ENCODE measurements around the gene UBA1.

Gene UBA1

DNA sequence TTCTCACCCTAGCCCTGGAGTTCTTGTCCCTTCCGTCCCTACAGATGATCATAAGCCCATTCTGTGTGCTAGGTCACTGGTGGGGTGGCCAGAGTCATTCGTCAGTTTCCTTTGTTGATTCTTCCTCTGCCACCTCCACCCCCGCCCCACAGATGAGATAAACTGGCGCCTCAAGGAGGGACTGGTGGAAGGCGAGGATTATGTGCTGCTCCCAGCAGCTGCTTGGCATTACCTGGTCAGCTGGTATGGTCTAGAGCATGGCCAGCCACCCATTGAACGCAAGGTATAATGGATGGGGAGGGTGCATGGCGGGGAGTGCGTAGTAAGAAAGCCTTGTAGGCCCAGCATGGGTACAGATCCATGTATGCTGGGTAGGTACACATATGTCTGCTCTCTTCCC lies 45.6 kb downstream of the UBA1 start:
- TF ChIP-seq, protein P1, sequence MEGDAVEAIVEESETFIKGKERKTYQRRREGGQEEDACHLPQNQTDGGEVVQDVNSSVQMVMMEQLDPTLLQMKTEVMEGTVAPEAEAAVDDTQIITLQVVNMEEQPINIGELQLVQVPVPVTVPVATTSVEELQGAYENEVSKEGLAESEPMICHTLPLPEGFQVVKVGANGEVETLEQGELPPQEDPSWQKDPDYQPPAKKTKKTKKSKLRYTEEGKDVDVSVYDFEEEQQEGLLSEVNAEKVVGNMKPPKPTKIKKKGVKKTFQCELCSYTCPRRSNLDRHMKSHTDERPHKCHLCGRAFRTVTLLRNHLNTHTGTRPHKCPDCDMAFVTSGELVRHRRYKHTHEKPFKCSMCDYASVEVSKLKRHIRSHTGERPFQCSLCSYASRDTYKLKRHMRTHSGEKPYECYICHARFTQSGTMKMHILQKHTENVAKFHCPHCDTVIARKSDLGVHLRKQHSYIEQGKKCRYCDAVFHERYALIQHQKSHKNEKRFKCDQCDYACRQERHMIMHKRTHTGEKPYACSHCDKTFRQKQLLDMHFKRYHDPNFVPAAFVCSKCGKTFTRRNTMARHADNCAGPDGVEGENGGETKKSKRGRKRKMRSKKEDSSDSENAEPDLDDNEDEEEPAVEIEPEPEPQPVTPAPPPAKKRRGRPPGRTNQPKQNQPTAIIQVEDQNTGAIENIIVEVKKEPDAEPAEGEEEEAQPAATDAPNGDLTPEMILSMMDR (IDR thresholded peaks at IDR 0.05; ENCODE audit: control extremely low read depth, extremely low read depth, low read depth, missing control alignments): no peak
- ChIA-PET POLR2A (no interaction called here), CTCF (no interaction called here)
- DNase-seq (ENCODE audit: extremely low spot score): no peak

DNA sequence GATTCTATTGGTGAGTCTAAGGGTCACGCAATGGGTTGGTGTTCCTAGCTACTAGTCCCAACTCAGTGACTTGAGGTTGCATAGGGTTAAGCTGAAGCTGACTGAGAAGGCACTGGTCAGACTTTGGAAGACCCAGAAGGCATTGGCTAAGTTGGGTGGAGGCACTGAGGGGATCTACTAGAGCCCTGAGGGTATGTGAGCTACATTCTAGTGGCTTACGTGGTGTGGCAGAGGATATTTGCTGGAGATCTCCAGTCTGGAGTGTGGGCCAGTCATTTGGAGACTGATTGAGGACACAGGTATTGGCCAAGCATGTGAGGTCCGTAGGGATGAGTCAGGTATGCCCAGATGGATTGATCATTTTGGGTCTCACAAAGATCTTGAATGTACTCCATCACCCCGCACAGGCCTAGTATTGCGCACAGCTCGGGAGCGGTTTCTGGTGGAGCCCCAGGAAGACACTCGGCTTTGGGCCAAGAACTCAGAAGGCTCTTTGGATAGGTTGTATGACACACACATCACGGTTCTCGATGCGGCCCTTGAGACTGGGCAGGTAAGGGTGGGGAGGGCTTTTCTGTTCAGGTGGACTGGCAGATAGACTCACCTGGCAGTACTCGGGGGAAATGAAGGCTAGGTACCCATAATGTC lies 46.4 kb downstream of the UBA1 start:
- ChIA-PET CTCF (no interaction called here), POLR2A (interaction anchor here (0.8 kb wide), 1 partner anchor 235 kb away, joined by 3 read pairs; no protein-coding TSS in a partner anchor)
- DNase-seq (ENCODE audit: extremely low spot score): no peak
- TF ChIP-seq, protein P1 (IDR thresholded peaks at IDR 0.05; ENCODE audit: control extremely low read depth, extremely low read depth, low read depth, missing control alignments): no peak

DNA sequence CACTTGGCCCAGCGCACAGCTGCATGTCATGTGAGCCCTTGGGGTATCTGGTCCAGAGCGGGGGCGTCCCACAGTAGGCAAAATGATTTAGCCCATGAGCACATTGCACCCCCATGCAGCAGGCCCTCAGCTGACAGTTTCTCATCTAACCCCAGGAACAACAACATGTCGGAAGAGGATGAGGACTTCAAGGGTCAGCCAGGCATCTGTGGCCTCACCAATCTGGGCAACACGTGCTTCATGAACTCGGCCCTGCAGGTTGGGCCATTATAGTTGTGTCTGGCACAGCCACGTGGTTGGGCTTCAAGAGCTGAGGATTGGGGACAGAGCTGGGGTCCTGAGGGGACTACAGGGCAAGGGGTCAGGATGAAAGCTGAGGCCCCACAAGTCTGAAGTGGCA lies 47.0 kb downstream of the UBA1 start:
- ChIA-PET POLR2A (interaction anchor here (0.8 kb wide), 1 partner anchor 235 kb away, joined by 3 read pairs; no protein-coding TSS in a partner anchor), CTCF (no interaction called here)
- TF ChIP-seq, protein P1 (IDR thresholded peaks at IDR 0.05; ENCODE audit: control extremely low read depth, extremely low read depth, low read depth, missing control alignments): no peak

DNA sequence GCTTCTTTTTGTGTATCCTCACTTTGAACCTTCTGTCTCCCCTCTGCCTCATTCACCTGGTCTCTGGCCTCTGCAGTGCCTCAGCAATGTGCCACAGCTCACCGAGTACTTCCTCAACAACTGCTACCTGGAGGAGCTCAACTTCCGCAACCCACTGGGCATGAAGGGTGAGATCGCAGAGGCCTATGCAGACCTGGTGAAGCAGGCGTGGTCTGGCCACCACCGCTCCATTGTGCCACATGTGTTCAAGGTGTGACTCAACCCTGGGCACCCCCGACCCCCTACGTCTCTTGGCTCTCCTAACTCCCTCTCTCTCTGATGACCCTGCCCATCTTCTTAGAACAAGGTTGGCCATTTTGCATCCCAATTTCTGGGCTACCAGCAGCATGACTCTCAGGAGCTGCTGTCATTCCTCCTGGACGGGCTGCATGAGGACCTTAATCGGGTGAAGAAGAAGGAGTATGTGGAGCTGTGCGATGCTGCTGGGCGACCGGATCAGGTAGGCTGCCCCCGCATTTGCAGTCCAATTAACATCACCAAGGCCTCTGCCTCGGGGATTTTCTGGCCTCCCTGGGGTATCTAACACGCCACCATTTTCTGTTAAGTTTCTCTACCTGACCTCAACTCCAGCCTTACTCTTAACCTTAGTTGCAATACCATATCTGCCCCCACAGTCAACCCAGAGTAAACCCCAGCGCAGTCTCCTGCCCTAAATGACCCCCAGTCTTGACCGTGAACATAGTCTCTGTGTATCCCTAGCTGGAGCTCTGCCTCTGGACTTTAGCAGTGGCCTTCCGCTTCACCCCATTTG lies 47.8 kb downstream of the UBA1 start:
- TF ChIP-seq, protein P1 (IDR thresholded peaks at IDR 0.05; ENCODE audit: control extremely low read depth, extremely low read depth, low read depth, missing control alignments): no peak
- CTCF ChIA-PET: no interaction called here
- POLR2A ChIA-PET: interaction anchor here (0.8 kb wide), 1 partner anchor 234 kb away, joined by 3 read pairs; no protein-coding TSS in a partner anchor
- no peak for DNase-seq (ENCODE audit: extremely low spot score)

More for the DNA sequence above, 47.0 kb downstream of the UBA1 start:
- no peak for DNase-seq (ENCODE audit: extremely low spot score)

DNA sequence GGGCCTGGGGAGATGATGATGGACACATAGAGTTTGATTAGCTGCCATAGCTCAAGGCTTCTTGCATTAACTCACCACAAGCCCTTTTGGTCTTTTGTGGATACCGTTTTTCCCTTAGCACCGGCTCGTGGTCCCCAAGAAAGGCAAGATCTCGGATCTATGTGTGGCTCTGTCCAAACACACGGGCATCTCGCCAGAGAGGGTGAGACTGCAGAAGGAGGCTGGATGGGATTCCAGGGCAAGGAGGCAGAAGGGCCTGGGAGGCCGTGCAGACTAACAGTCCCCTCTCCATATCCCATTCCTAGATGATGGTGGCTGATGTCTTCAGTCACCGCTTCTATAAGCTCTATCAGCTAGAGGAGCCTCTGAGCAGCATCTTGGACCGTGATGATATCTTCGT lies 48.7 kb downstream of the UBA1 start:
- POLR2A ChIA-PET: no interaction called here
- CTCF ChIA-PET: no interaction called here
- no peak for DNase-seq (ENCODE audit: extremely low spot score)
- TF ChIP-seq, protein P1 (IDR thresholded peaks at IDR 0.05; ENCODE audit: control extremely low read depth, extremely low read depth, low read depth, missing control alignments): no peak

DNA sequence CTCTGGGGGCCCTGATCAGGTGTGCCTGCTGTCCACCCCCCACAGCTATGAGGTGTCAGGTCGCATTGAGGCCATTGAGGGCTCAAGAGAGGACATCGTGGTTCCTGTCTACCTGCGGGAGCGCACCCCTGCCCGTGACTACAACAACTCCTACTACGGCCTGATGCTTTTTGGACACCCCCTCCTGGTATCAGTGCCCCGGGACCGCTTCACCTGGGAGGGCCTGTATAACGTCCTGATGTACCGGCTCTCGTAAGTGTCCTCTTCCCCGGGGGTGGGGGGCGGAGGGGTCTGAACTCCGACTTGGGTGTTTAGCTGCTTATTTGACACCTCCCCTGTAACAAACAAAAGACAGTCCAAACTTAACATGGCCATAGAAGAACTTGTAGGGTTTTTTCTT lies 49.7 kb downstream of the UBA1 start:
- ChIA-PET POLR2A (no interaction called here), CTCF (no interaction called here)
- TF ChIP-seq, protein P1 (IDR thresholded peaks at IDR 0.05; ENCODE audit: control extremely low read depth, extremely low read depth, low read depth, missing control alignments): no peak
- no peak for DNase-seq (ENCODE audit: extremely low spot score)

Data from GM10248 (cell line).